Measurements from ENCODE around the gene WBP1.

The WBP1 gene

GRCh38 chr2:74501335-74502071, 43.3 kb downstream of the WBP1 start:
- in situ Hi-C loops (cut with HindIII; ENCODE audit: low sequenced_read_pairs): no loop called here

GRCh38 chr2:74502147-74502719, 44.0 kb downstream of the WBP1 start:
- in situ Hi-C loops (cut with HindIII; ENCODE audit: low sequenced_read_pairs): no loop called here

- in situ Hi-C loops (cut with HindIII; ENCODE audit: low sequenced_read_pairs): no loop called here
These were observed 44.7 kb downstream of the WBP1 start for GRCh38 chr2:74502720-74503505.

GRCh38 chr2:74503506-74504475, 45.6 kb downstream of the WBP1 start:
- in situ Hi-C loops (cut with HindIII; ENCODE audit: low sequenced_read_pairs): no loop called here

- in situ Hi-C loops (cut with HindIII; ENCODE audit: low sequenced_read_pairs): no loop called here
These were observed 46.4 kb downstream of the WBP1 start for GRCh38 chr2:74504591-74504990.

- in situ Hi-C loops (cut with HindIII; ENCODE audit: low sequenced_read_pairs): no loop called here
These were observed 47.4 kb downstream of the WBP1 start for GRCh38 chr2:74505448-74506246.

GRCh38 chr2:74507145-74507925, 49.1 kb downstream of the WBP1 start, which contains the start of gene PCGF1:
Gene PCGF1, minus strand, starts transcription at chr2:74507695. Its CDS starts 27 bp downstream, at chr2:74507668.
- in situ Hi-C loops (cut with HindIII; ENCODE audit: low sequenced_read_pairs): no loop called here

GRCh38 chr2:74507926-74508520, 49.8 kb downstream of the WBP1 start:
- in situ Hi-C loops (cut with HindIII; ENCODE audit: low sequenced_read_pairs): no loop called here

GRCh38 chr2:74510272-74510671, 52.0 kb downstream of the WBP1 start:
- in situ Hi-C loops (cut with HindIII; ENCODE audit: low sequenced_read_pairs): no loop called here

Data from DLD1 (cell line).